HFFc6 (cell line): ENCODE results near the gene LAMA3. TPM values are rescaled to one million over a fixed set of nuclear protein-coding genes. Genes with fewer than 3 reads are reported as not detected.

Experiments
- DNase-seq: peaks from one replicate; pipeline ENCODE4 v3.0.0-alpha.2; 2018
- H3K27ac Mint-ChIP-seq: 2 replicates; pipeline ENCODE4 v1.8.0; 2020; ENCODE audit warnings: mild to moderate bottlenecking, mixed read lengths
- H3K27me3 Mint-ChIP-seq: 2 replicates; pipeline ENCODE4 v1.8.0; 2021; ENCODE audit warnings: mild to moderate bottlenecking, moderate library complexity, mixed read lengths; ENCODE audit not compliant: insufficient read depth
- H3K36me3 Mint-ChIP-seq: 2 replicates; pipeline ENCODE4 v1.8.0; 2021; ENCODE audit warnings: low read depth, mixed read lengths
- H3K4me1 Mint-ChIP-seq: 2 replicates; pipeline ENCODE4 v1.8.0; 2020; ENCODE audit warnings: low read depth, mixed read lengths
- H3K4me3 Mint-ChIP-seq: 2 replicates; pipeline ENCODE4 v1.8.0; 2020; ENCODE audit warnings: mild to moderate bottlenecking, moderate library complexity, mixed read lengths
- H3K9me3 Mint-ChIP-seq: 2 replicates; pipeline ENCODE4 v1.8.0; 2020; ENCODE audit warnings: mild to moderate bottlenecking, mixed read lengths
- CTCF ChIP-seq: fragments of 200-600 bp; sonication (generic); IDR thresholded peaks from 2 replicates; pipeline ENCODE4 v1.5.0; 2021; ENCODE audit warnings: antibody characterized with exemption, mild to moderate bottlenecking
- total RNA-seq, 6 experiments: library from RNA; stranded (reverse); fragmentation: NEBNext Ultra II Directional; extraction: Animal tissue kit (Norgen Biotek cat#: 25700); gene quantifications; 2 replicates in 1 of 6; 3 replicates in 5 of 6; pipeline ENCODE4 v1.2.3, GENCODE V29; 2021

The LAMA3 gene
- total RNA-seq, 6 experiments from 2014 or later: 0.46 to 1.6 (median 0.54) TPM

DNA sequence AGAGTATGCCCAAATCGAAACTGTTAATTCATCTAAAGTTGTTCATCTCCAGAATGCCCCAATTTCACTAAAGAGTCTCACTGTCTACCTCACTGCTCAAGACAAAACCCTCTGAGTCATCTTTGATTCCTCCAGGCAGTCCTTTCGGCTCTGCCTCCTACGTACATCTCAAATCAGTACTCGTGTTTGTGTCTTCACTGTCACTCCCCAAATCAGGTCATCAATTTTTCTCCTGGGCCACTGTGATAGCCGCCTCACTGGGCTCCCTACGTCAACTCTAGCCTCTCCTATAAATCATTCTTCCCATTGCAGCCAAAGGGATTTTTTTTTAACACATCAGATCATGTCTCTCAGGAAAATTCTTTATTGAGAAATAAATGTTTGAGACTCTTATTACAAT lies 283.2 kb downstream of the LAMA3 start:
- Mint-ChIP-seq H3K27ac (no peak overlapping the region), H3K4me1 (peaks cover 5% of the 10 kb centered on the region; the same call in 1 of the 2 replicates), H3K36me3 (0 out of 2 replicates have a peak, but pooled peaks cover 4% of the 10 kb centered on the region), H3K9me3 (peaks cover 5% of the 10 kb centered on the region), H3K27me3 (peaks cover 12% of the 10 kb centered on the region), H3K4me3 (no peak overlapping the region; the same call in 1 of the 2 replicates)
- no peak for TF ChIP-seq CTCF
- no peak for DNase-seq

DNA sequence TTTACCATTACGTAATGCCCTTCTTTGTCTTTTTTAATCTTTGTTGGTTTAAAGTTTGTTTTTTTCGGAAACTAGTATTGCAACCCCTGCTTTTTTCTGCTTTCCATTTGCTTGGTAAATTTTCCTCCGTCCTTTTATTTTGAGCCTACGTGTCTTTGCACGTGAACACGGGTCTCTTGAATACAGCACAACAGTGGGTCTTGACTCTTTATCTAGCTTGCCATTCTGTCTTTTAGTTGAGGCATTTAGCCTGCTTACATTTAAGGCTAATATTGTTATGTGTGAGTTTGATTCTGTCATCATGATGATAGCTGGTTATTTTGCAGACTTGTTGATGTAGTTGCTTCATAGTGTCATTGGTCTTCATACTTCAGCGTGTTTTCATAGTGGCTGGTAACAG lies 287.9 kb downstream of the LAMA3 start:
- TF ChIP-seq CTCF: no peak
- Mint-ChIP-seq H3K9me3 (peaks cover 5% of the 10 kb centered on the region), H3K27me3 (peaks cover 8% of the 10 kb centered on the region), H3K36me3 (0 out of 2 replicates have a peak, but pooled peaks cover 4% of the 10 kb centered on the region), H3K4me1 (peaks cover 5% of the 10 kb centered on the region), H3K27ac (no peak overlapping the region), H3K4me3 (no peak overlapping the region)
- no peak for DNase-seq

GRCh38 chr18:23977719-23978483 lies 288.6 kb downstream of the LAMA3 start:
- Mint-ChIP-seq H3K27ac (no peak overlapping the region), H3K4me3 (no peak overlapping the region), H3K27me3 (peaks cover 8% of the 10 kb centered on the region), H3K4me1 (peaks cover 13% of the 10 kb centered on the region), H3K36me3 (0 out of 2 replicates have a peak, but pooled peaks cover 4% of the 10 kb centered on the region), H3K9me3 (peaks cover 5% of the 10 kb centered on the region)
- no peak for DNase-seq
- no peak for TF ChIP-seq CTCF

GRCh38 chr18:23981369-23981980 lies 292.2 kb downstream of the LAMA3 start:
- Mint-ChIP-seq H3K36me3 (0 out of 2 replicates have a peak, but pooled peaks cover 4% of the 10 kb centered on the region), H3K4me3 (peak overlapping the region; percentile 86), H3K27me3 (peaks cover 3% of the 10 kb centered on the region), H3K27ac (peak overlapping the region; percentile 77), H3K4me1 (peaks cover 18% of the 10 kb centered on the region), H3K9me3 (peaks cover 5% of the 10 kb centered on the region)
- no peak for TF ChIP-seq CTCF
- no peak for DNase-seq

GRCh38 chr18:23982155-23983079 lies 293.2 kb downstream of the LAMA3 start:
- DNase-seq: peak; percentile 60
- Mint-ChIP-seq H3K4me3 (peak overlapping the region; percentile 86), H3K4me1 (peaks cover 18% of the 10 kb centered on the region), H3K9me3 (no peaks in the 10 kb centered on the region), H3K27me3 (peaks cover 3% of the 10 kb centered on the region), H3K27ac (peak overlapping the region; percentile 77), H3K36me3 (no peaks in the 10 kb centered on the region)
- no peak for TF ChIP-seq CTCF
